HCT116 (cell line): ENCODE results near the gene AFTPH. TPM values are rescaled to one million over a fixed set of nuclear protein-coding genes. Genes with fewer than 3 reads are reported as not detected.

ENCODE experiments used
- ATAC-seq: fragments of 200-7000 bp; cut with Tn5 transposase; 2 replicates; pipeline ENCODE4 v1.9.1; 2020; ENCODE audit warnings: mild to moderate bottlenecking, moderate library complexity
- BruUV-seq: library from RNA; stranded (reverse); fragments of 400-500 nt; replicated peaks from 2 replicates; lab custom pipeline; 2021; lab: Mats Ljungman, UMichigan
- CTCF ChIA-PET: fragments of 300-600 bp; sonication (Branson Sonifier 250); formaldehyde crosslinking; loops from one replicate; lab custom pipeline; 2021; ENCODE audit warnings: antibody characterized with exemption; lab: Charles Lee
- POLR2A ChIA-PET: fragments of 300-600, 350-600 bp; sonication (Branson Sonifier 250); formaldehyde crosslinking; loops from one replicate; lab custom pipeline; 2021; ENCODE audit warnings: antibody characterized with exemption; lab: Charles Lee
- RAD21 ChIA-PET, 2 experiments: fragments of 300-600 bp; sonication (Branson Sonifier 250); formaldehyde crosslinking; loops; one replicate each; lab custom pipeline; 2023; ENCODE audit warnings: low total read pairs in 2 of 2; ENCODE audit not compliant: uncharacterized antibody in 2 of 2, unreplicated experiment in 2 of 2, low non-redundant PET in 1 of 2; lab: Charles Lee
- DNase-seq: peaks from one replicate; pipeline ENCODE4 v3.0.0-alpha.2; 2010; ENCODE audit warnings: low read depth, low spot score
- H2AFZ ChIP-seq: fragments of 200-600 bp; shearing (Covaris generic), sonication (generic); 2 replicates; pipeline ENCODE4 v1.6.1; 2017; ENCODE audit warnings: low read depth, mixed run types, mixed read lengths, antibody characterized with exemption, low read length; ENCODE audit not compliant: poor library complexity, severe bottlenecking
- H3K27ac ChIP-seq: 2 replicates; pipeline ENCODE4 v1.5.1; 2012; ENCODE audit warnings: low read depth, low read length
- H3K27me3 ChIP-seq: fragments of 200-600 bp; sonication (generic); 2 replicates; pipeline ENCODE4 v1.6.1; 2016; ENCODE audit warnings: mixed run types, low read length, mixed read lengths; ENCODE audit not compliant: insufficient read depth
- H3K36me3 ChIP-seq, 2 experiments: fragments of 200-500 bp in 1 of 2; fragments of 200-600 bp in 1 of 2; sonication (Bioruptor generic) in 1 of 2; sonication (generic) in 1 of 2; 2 replicates each; pipeline versions ENCODE4 v1.5.1 to v1.6.1; 2014 to 2016; ENCODE audit warnings: low read length in 2 of 2, inconsistent platforms in 1 of 2, mixed read lengths in 1 of 2, mixed run types in 1 of 2; ENCODE audit not compliant: insufficient read depth in 2 of 2, control insufficient read depth in 1 of 2
- H3K4me1 ChIP-seq, 2 experiments: fragments of 200-600 bp in 1 of 2; sonication (generic) in 1 of 2; 2 replicates each; pipeline versions ENCODE4 v1.5.1 to v1.6.1; 2012 to 2017; ENCODE audit warnings: low read length in 2 of 2, inconsistent platforms in 1 of 2, mild to moderate bottlenecking in 1 of 2, mixed read lengths in 1 of 2, mixed run types in 1 of 2, moderate library complexity in 1 of 2; ENCODE audit not compliant: insufficient read depth in 2 of 2, control insufficient read depth in 1 of 2
- H3K4me2 ChIP-seq: fragments of 200-600 bp; sonication (generic); 2 replicates; pipeline ENCODE4 v1.6.1; 2017; ENCODE audit warnings: mixed run types, low read length, mixed read lengths
- H3K4me3 ChIP-seq, 2 experiments: fragments of 200-600 bp in 1 of 2; sonication (generic) in 1 of 2; replicated peaks in 1 of 2; 2 replicates each; pipeline ENCODE4 v1.5.1; 2011 to 2016; ENCODE audit warnings: low read length in 2 of 2, control low read depth in 1 of 2, low read depth in 1 of 2, mild to moderate bottlenecking in 1 of 2, mixed read lengths in 1 of 2, mixed run types in 1 of 2
- H3K79me2 ChIP-seq: fragments of 200-600 bp; sonication (generic); 2 replicates; pipeline ENCODE4 v1.6.1; 2017; ENCODE audit warnings: mild to moderate bottlenecking, mixed run types, low read length, moderate library complexity, mixed read lengths; ENCODE audit not compliant: insufficient read depth
- H3K9ac ChIP-seq: fragments of 200-600 bp; sonication (generic); 2 replicates; pipeline ENCODE4 v1.6.1; 2016; ENCODE audit warnings: low read length, mixed read lengths
- H3K9me2 ChIP-seq: fragments of 200-600 bp; sonication (generic), shearing (Covaris generic); 2 replicates; pipeline ENCODE4 v1.6.1; 2017; ENCODE audit warnings: mixed run types, mild to moderate bottlenecking, moderate library complexity; ENCODE audit not compliant: insufficient read depth
- H3K9me3 ChIP-seq, 2 experiments: fragments of 200-500 bp in 1 of 2; fragments of 200-600 bp in 1 of 2; sonication (Bioruptor generic) in 1 of 2; sonication (generic) in 1 of 2; 2 replicates each; pipeline ENCODE4 v1.6.1; 2014 to 2017; ENCODE audit warnings: low read length in 2 of 2, mixed read lengths in 2 of 2, inconsistent platforms in 1 of 2, low read depth in 1 of 2, mild to moderate bottlenecking in 1 of 2, mixed run types in 1 of 2, moderate library complexity in 1 of 2; ENCODE audit not compliant: control insufficient read depth in 1 of 2, insufficient read depth in 1 of 2
- H4K20me1 ChIP-seq: fragments of 200-600 bp; sonication (generic), shearing (Covaris generic); 2 replicates; pipeline ENCODE4 v1.6.1; 2017; ENCODE audit warnings: mixed run types, mild to moderate bottlenecking, moderate library complexity; ENCODE audit not compliant: insufficient read depth
- CBX3 ChIP-seq: IDR thresholded peaks from 2 replicates; pipeline ENCODE4 v1.6.1; 2012; ENCODE audit warnings: low read depth
- EGR1 ChIP-seq: IDR thresholded peaks from 2 replicates; pipeline ENCODE4 v1.6.1; 2012; ENCODE audit warnings: low read depth
- POLR2A ChIP-seq: IDR thresholded peaks from 2 replicates; pipeline ENCODE4 v1.7.0; 2011; ENCODE audit warnings: borderline replicate concordance; ENCODE audit not compliant: insufficient read depth, insufficient read length; ENCODE audit errors: extremely low read depth
- RAD21 ChIP-seq: IDR thresholded peaks from 2 replicates; pipeline ENCODE4 v1.6.1; 2012; ENCODE audit warnings: low read depth, mild to moderate bottlenecking
- SP1 ChIP-seq: IDR thresholded peaks from 2 replicates; pipeline ENCODE4 v1.6.1; 2012; ENCODE audit warnings: low read depth
- TCF7L2 ChIP-seq: IDR thresholded peaks from 2 replicates; pipeline ENCODE4 v1.7.0; 2011; ENCODE audit warnings: borderline replicate concordance, inconsistent platforms; ENCODE audit not compliant: insufficient read depth, insufficient read length; ENCODE audit errors: extremely low read depth
- YY1 ChIP-seq: IDR thresholded peaks from 2 replicates; pipeline ENCODE4 v1.6.1; 2011; ENCODE audit warnings: low read length, low read depth, moderate library complexity, mild to moderate bottlenecking; ENCODE audit not compliant: insufficient replicate concordance; ENCODE audit errors: extremely low read depth
- ZNF274 ChIP-seq: fragments of 200-500 bp; sonication (Bioruptor generic); IDR thresholded peaks from 2 replicates; pipeline ENCODE4 v1.6.1; 2014; ENCODE audit warnings: mild to moderate bottlenecking, low read depth, low read length, inconsistent platforms
- intact Hi-C: fragments of 100-400 bp; cut with micrococcal nuclease; formaldehyde crosslinking; loops from 2 replicates; pipeline ENCODE4 v1.10.0; 2022
- total RNA-seq: library from RNA; stranded (reverse); gene quantifications from one replicate; pipeline ENCODE4 v1.2.1, GENCODE V29; 2021; ENCODE audit not compliant: unreplicated experiment
- TF ChIP-seq, protein P1 (sequence below), 3 experiments: fragments of 200-600 bp in 1 of 3; sonication (generic) in 1 of 3; IDR thresholded peaks in 2 of 3; conservative IDR thresholded peaks in 1 of 3; 2 replicates each; pipeline ENCODE4 v1.5.1; 2012 to 2017; ENCODE audit warnings: low read depth in 2 of 3, low read length in 2 of 3, antibody characterized with exemption in 1 of 3, borderline replicate concordance in 1 of 3, control low read depth in 1 of 3, mild to moderate bottlenecking in 1 of 3, mixed read lengths in 1 of 3, mixed run types in 1 of 3, moderate library complexity in 1 of 3; ENCODE audit not compliant: insufficient read depth in 1 of 3

AFTPH gene
- total RNA-seq, 1 experiment from 2014 or later, result 23.6 TPM

DNA sequence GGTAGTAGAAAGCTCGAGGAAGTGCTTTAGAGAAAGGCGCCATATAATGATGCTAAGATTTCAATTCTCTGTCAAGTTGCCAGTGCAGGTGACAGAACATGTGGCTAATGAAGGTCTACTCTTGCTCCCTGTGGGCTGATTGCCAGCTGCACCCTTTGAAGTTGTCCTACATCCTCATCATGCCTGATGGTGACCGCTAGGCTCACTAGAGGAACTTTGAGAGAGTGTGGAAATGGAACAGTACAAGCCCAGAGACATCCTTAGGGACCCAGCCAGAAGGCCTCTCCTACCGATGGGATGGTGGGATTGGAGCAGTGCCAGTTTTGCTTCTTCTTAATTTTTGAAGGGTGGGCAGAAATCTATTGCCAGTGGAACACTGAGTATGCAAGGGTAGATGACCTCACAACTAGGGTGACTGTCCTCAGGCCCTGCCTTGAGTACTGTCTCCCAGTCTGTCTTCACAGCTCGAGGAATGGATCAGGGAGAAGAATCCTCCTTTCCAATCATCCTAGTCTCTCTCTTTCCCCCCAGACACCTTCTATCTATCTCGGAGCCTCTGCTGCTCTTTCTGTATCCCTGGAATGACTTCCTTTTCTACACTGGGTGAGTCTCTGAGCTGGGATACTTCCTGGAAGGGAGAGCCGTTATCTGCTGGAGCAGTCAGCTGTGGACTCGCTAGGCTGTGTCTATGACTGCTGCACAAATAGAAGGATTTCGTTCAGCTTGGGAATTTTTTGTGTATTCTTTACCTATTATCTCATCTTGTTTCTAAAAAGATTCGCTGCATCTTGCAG is 36.7 kb upstream of the AFTPH start:
- H3K4me3 ChIP-seq, result no peak overlapping the region
- DNase-seq (no peak), ATAC-seq (peak; percentile 41; the same call in 1 of the 2 replicates)
- TF ChIP-seq POLR2A, result no peak
- TF ChIP-seq TCF7L2, result peak; percentile 72
- no peak overlapping the region for H2AFZ ChIP-seq
- H3K36me3 ChIP-seq, result no peaks in the 10 kb centered on the region
- H3K27ac ChIP-seq, result no peak overlapping the region
- H4K20me1 ChIP-seq, result no peaks in the 10 kb centered on the region
- no peaks in the 10 kb centered on the region; the same call in 1 of the 2 replicates for H3K27me3 ChIP-seq
- H3K4me1 ChIP-seq, result peaks cover 0 to 4% of the 10 kb centered on the region in 2 experiments; a peak in 1 of 4 replicates
- BruUV-seq, result no TSS peak
- no peaks in the 10 kb centered on the region for H3K9me3 ChIP-seq
- no peaks in the 10 kb centered on the region for H3K79me2 ChIP-seq
- intact Hi-C loops, result loop anchor here (1.0 to 2.0 kb wide), 2 partner anchors 156 to 437 kb away; no protein-coding TSS in a partner anchor
- no peak overlapping the region for H3K4me2 ChIP-seq
- CTCF ChIA-PET, result interaction anchor here (0.6 to 1.6 kb wide), 20 partner anchors 8 to 438 kb away, joined by 3 to 24 read pairs (median 4); no protein-coding TSS in a partner anchor
- no peaks in the 10 kb centered on the region for H3K9me2 ChIP-seq
- POLR2A ChIA-PET, result interaction anchor here (0.7 kb wide), 1 partner anchor 157 kb away, joined by 3 read pairs; no protein-coding TSS in a partner anchor
- H3K9ac ChIP-seq, result no peak overlapping the region
- RAD21 ChIA-PET, result interaction anchor here (0.6 to 1.5 kb wide), 5 partner anchors 127 to 438 kb away, joined by 3 to 9 read pairs (median 3); no protein-coding TSS in a partner anchor

DNA sequence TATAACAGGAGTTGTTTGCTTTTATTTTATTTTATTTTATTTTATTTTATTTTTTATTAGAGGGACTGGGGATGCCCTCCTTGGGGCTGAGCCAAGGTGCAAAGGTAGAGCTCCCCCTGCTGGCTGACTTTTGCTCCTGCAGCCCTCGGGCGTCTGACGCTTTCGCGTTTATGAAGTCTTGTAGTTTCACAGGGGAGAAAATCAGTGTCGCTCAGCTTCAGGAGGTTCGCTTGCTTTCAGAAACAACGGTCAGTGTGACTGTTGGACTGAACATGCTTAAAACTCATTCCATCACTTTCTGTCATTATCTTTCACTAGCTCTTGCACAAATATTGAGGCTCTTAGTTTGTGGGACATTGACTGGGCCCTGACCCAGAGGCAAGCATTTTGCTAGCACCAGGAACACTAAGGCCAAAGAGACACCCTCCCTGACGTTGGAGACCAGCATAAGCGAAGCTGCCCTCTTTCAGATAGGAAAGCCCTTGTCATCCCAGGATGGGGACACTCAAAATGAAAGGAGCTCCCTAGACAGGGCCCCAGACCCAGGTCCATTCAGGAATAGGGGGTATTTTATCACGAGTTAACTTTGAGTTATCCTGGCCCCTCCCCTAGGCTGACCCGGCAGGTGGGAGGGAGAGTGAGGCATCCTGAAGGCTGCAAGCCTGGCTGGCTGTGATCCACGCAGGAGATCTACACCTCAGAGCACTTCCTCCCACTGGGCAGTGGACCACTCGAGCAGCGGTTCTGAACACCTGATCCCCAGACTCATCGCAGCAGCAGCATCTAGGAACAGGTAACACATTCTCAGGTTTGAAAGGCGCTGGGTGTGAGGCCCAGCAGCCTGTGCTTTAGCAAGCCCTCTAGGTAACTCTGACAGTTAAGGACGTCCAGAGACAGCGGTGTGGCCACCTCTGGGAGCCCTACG is 35.8 kb upstream of the AFTPH start:
- Histone ChIP-seq H3K27ac (no peak overlapping the region), H2AFZ (peak overlapping the region; percentile 100), H3K36me3 (no peaks in the 10 kb centered on the region), H3K79me2 (no peaks in the 10 kb centered on the region), H3K4me3 (no peak overlapping the region), H3K27me3 (no peaks in the 10 kb centered on the region; the same call in 1 of the 2 replicates), H3K9ac (no peak overlapping the region)
- ChIA-PET CTCF (interaction anchor here (0.6 to 1.6 kb wide), 20 partner anchors 9 to 439 kb away, joined by 3 to 24 read pairs (median 4); no protein-coding TSS in a partner anchor), POLR2A (interaction anchor here (0.7 kb wide), 1 partner anchor 157 kb away, joined by 3 read pairs; no protein-coding TSS in a partner anchor)
- peak; percentile 89 for ATAC-seq
- intact Hi-C loops, result loop anchor here (1.0 kb wide), 1 partner anchor 157 kb away; no protein-coding TSS in a partner anchor
- peak; percentile 7 for TF ChIP-seq YY1
- TF ChIP-seq RAD21, result peak; percentile 89
- no peak for TF ChIP-seq EGR1
- no peak for TF ChIP-seq SP1
- no peak for TF ChIP-seq POLR2A
- TF ChIP-seq ZNF274, result no peak
- TF ChIP-seq CBX3, result no peak
- TF ChIP-seq, protein P1, sequence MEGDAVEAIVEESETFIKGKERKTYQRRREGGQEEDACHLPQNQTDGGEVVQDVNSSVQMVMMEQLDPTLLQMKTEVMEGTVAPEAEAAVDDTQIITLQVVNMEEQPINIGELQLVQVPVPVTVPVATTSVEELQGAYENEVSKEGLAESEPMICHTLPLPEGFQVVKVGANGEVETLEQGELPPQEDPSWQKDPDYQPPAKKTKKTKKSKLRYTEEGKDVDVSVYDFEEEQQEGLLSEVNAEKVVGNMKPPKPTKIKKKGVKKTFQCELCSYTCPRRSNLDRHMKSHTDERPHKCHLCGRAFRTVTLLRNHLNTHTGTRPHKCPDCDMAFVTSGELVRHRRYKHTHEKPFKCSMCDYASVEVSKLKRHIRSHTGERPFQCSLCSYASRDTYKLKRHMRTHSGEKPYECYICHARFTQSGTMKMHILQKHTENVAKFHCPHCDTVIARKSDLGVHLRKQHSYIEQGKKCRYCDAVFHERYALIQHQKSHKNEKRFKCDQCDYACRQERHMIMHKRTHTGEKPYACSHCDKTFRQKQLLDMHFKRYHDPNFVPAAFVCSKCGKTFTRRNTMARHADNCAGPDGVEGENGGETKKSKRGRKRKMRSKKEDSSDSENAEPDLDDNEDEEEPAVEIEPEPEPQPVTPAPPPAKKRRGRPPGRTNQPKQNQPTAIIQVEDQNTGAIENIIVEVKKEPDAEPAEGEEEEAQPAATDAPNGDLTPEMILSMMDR (IDR thresholded peaks at IDR 0.05 in 2 of 3, conservative IDR thresholded peaks at IDR 0.05 in 1 of 3; ENCODE audit: borderline replicate concordance in 1 of 3, insufficient read depth in 1 of 3, low read depth in 2 of 3, low read length in 2 of 3), result peak; percentile 81 to 91 (median 89)
- TF ChIP-seq, all 23 proteins: peak for 3
- no peaks in the 10 kb centered on the region for H3K9me3 ChIP-seq
- peaks cover 0 to 4% of the 10 kb centered on the region in 2 experiments; a peak in 1 of 4 replicates for H3K4me1 ChIP-seq
- H3K9me2 ChIP-seq, result no peaks in the 10 kb centered on the region
- no peaks in the 10 kb centered on the region for H4K20me1 ChIP-seq
- peak; percentile 55 for DNase-seq
- peak overlapping the region; percentile 59 for H3K4me2 ChIP-seq
- no TSS peak for BruUV-seq
- RAD21 ChIA-PET, result interaction anchor here (0.6 to 1.5 kb wide), 5 partner anchors 128 to 439 kb away, joined by 3 to 9 read pairs (median 3); no protein-coding TSS in a partner anchor
